Raji (cell line): Measurements from ENCODE around the gene TK2.

Source experiments
- POLR2A ChIP-seq: IDR thresholded peaks from 2 replicates; pipeline ENCODE4 v1.6.1; 2011; ENCODE audit warnings: low read depth, low read length, control low read depth; ENCODE audit not compliant: insufficient read depth

Gene TK2

GRCh38 chr16:66549284-66550131, at the start of gene TK2:
TSS of gene TK2 (minus strand) at chr16:66550122. CDS start at chr16:66550061, 61 bp downstream.
- TF ChIP-seq POLR2A = no peak

- TF ChIP-seq POLR2A = no peak
Measured at GRCh38 chr16:66598111-66598510, 48.2 kb upstream of the TK2 start.

- no peak for TF ChIP-seq POLR2A
Measured at GRCh38 chr16:66596986-66597848, 47.3 kb upstream of the TK2 start.

- no peak for TF ChIP-seq POLR2A
Measured at GRCh38 chr16:66594739-66595138, 44.8 kb upstream of the TK2 start.

GRCh38 chr16:66592814-66593213, 42.9 kb upstream of the TK2 start:
- TF ChIP-seq POLR2A = no peak

- TF ChIP-seq POLR2A = no peak
Measured at GRCh38 chr16:66592241-66592640, 42.3 kb upstream of the TK2 start.

- no peak for TF ChIP-seq POLR2A
Measured at GRCh38 chr16:66591018-66591417, 41.1 kb upstream of the TK2 start.

GRCh38 chr16:66590322-66590721, 40.4 kb upstream of the TK2 start:
- no peak for TF ChIP-seq POLR2A

GRCh38 chr16:66588981-66589713, 39.2 kb upstream of the TK2 start:
- TF ChIP-seq POLR2A = no peak

- no peak for TF ChIP-seq POLR2A
Measured at GRCh38 chr16:66587881-66588600, 38.1 kb upstream of the TK2 start.

GRCh38 chr16:66585481-66586239, 35.7 kb upstream of the TK2 start:
- TF ChIP-seq POLR2A = no peak

GRCh38 chr16:66581246-66581952, 31.5 kb upstream of the TK2 start:
- no peak for TF ChIP-seq POLR2A

GRCh38 chr16:66580605-66581209, 30.8 kb upstream of the TK2 start:
- TF ChIP-seq POLR2A = no peak
